ENCODE measurements around the gene CCDC157. TPM values are rescaled to one million over a fixed set of nuclear protein-coding genes. Genes with fewer than 3 reads are reported as not detected.

The CCDC157 gene
- total RNA-seq, 1 donor, result 1.3 TPM

- no peak overlapping the region for H3K4me3 ChIP-seq (ENCODE audit: low read depth, low read length)
- no peak for DNase-seq (ENCODE audit: low read depth)
- no peak for TF ChIP-seq CTCF (IDR thresholded peaks at IDR 0.05; ENCODE audit: insufficient read depth, low read depth, low read length)
Measured at GRCh38 chr22:30393322-30393680, 36.5 kb downstream of the CCDC157 start.

DNA sequence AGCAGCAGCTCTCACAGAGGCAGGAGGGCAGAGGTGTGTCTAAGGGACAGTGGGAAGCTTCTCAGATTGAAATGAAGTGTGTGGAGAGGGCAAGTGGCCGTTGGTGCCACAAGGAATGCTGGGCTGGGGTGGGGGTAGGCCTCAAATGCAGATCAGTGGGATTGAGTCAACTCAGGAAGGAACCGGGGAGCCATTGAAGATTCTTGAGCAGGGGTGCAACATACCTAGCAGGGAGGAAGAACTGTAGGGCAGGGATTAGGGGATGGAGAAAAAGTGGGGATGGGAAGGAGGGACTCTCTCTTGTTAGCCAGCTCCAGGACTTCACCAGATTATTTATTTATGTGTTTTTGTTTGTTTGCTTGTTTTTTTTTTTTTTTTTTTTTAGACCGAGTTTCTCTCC is 37.1 kb downstream of the CCDC157 start:
- no peak for TF ChIP-seq CTCF (IDR thresholded peaks at IDR 0.05; ENCODE audit: insufficient read depth, low read depth, low read length)
- DNase-seq (ENCODE audit: low read depth), result no peak
- no peak overlapping the region for H3K4me3 ChIP-seq (ENCODE audit: low read depth, low read length)

GRCh38 chr22:30396871-30397655 is 40.3 kb downstream of the CCDC157 start, which contains the start of gene SEC14L2:
TSS of gene SEC14L2 (plus strand) at chr22:30397018. CDS start at chr22:30397117, 99 bp downstream.
- peak; percentile 38 for DNase-seq (ENCODE audit: low read depth)
- H3K4me3 ChIP-seq (ENCODE audit: low read depth, low read length), result peak within 1 kb of the TSS; percentile 85
- no peak for TF ChIP-seq CTCF (IDR thresholded peaks at IDR 0.05; ENCODE audit: insufficient read depth, low read depth, low read length)

- DNase-seq (ENCODE audit: low read depth), result no peak
- no peak for TF ChIP-seq CTCF (IDR thresholded peaks at IDR 0.05; ENCODE audit: insufficient read depth, low read depth, low read length)
- H3K4me3 ChIP-seq (ENCODE audit: low read depth, low read length), result peak overlapping the region; percentile 85
Measured at GRCh38 chr22:30397656-30398635, 41.1 kb downstream of the CCDC157 start.

GRCh38 chr22:30398685-30399680 is 42.2 kb downstream of the CCDC157 start:
- H3K4me3 ChIP-seq (ENCODE audit: low read depth, low read length), result peak overlapping the region; percentile 2
- no peak for DNase-seq (ENCODE audit: low read depth)
- no peak for TF ChIP-seq CTCF (IDR thresholded peaks at IDR 0.05; ENCODE audit: insufficient read depth, low read depth, low read length)

DNA sequence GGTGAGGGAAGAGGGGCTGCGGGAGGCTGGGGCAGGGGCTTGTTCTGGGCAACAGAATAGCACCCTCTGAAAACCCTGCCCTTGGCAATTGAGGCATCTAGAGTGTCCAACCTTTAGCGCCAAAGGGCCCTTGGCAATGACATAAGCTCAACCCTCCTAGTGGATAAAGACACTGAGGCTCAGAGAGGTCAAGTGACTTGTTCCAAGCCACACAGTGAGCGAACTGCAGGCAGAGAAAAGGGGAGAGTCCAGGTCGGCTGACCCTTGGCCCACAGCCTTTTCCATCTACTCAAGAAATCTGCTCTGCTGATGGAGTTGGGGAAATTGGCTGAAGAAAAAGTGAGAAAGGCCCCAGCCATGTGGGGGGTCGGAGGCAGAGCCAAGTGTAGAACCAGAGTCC is 42.9 kb downstream of the CCDC157 start:
- no peak overlapping the region for H3K4me3 ChIP-seq (ENCODE audit: low read depth, low read length)
- TF ChIP-seq CTCF (IDR thresholded peaks at IDR 0.05; ENCODE audit: insufficient read depth, low read depth, low read length), result no peak
- DNase-seq (ENCODE audit: low read depth), result no peak

Measured in fibroblast of villous mesenchyme (primary cell).